Tibial nerve (tissue), 4 donors: Measurements from ENCODE around the gene MEIS1.

ENCODE experiments used
- EP300 ChIP-seq, 2 donors: sonication (generic); formaldehyde crosslinking; IDR thresholded peaks; one replicate each; pipeline ENCODE4 v1.6.1; 2017; ENCODE audit warnings: antibody characterized with exemption in 2 of 2, mild to moderate bottlenecking in 1 of 2
- POLR2A ChIP-seq, 2 donors: fragments of 450-650 bp; IDR thresholded peaks; one replicate each; pipeline ENCODE4 v1.6.1; 2017; ENCODE audit warnings: antibody characterized with exemption in 2 of 2, mild to moderate bottlenecking in 2 of 2, moderate library complexity in 2 of 2
- TF ChIP-seq, protein P1 (sequence below), 5 experiments: fragments of 200-600 bp in 3 of 5; fragments of 450-650 bp in 2 of 5; sonication (generic) in 3 of 5; IDR thresholded peaks; one replicate each; pipeline ENCODE4 v1.5.1; 2016 to 2019; ENCODE audit warnings: antibody characterized with exemption in 5 of 5, mild to moderate bottlenecking in 3 of 5, moderate library complexity in 2 of 5

DNA sequence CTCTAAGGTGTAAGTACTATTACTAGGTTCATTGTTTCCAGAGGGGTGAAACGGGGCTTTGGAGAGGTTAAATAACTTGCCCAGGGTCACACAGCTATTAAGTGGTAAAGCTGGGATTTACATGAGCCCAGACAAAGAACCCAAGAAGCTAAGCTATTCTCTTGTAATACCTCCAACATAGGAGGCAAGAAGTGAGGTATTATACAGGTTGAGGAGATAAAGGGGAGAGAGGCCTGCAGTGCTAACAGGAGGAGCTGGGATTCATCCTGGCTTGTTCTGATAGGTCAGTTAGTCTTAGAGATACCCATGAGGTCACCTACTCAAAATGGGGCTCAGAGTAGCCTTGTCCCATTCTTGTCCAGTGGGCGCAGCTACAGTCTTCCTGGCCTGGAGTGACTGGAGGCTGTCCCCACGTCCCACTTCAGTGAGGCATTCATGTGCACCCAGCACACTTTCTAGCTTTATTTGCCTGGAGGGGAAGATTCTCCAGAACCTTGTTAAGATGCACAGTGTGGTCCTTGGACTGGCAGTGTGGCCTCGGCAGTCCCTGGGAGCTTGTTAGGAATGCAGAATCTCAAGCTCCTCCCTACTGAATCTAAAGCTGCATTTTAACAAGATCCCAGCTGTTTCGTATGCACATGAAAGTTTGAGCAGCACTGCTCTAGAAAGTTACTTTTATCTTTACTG lies 63.5 kb downstream of the MEIS1 start:
- TF ChIP-seq, protein P1, sequence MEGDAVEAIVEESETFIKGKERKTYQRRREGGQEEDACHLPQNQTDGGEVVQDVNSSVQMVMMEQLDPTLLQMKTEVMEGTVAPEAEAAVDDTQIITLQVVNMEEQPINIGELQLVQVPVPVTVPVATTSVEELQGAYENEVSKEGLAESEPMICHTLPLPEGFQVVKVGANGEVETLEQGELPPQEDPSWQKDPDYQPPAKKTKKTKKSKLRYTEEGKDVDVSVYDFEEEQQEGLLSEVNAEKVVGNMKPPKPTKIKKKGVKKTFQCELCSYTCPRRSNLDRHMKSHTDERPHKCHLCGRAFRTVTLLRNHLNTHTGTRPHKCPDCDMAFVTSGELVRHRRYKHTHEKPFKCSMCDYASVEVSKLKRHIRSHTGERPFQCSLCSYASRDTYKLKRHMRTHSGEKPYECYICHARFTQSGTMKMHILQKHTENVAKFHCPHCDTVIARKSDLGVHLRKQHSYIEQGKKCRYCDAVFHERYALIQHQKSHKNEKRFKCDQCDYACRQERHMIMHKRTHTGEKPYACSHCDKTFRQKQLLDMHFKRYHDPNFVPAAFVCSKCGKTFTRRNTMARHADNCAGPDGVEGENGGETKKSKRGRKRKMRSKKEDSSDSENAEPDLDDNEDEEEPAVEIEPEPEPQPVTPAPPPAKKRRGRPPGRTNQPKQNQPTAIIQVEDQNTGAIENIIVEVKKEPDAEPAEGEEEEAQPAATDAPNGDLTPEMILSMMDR (IDR thresholded peaks at IDR 0.05), result no peak
- no peak for TF ChIP-seq POLR2A (IDR thresholded peaks at IDR 0.05)
- no peak for TF ChIP-seq EP300 (IDR thresholded peaks at IDR 0.05)
